ENCODE measurements around the gene ZDHHC5.

The ZDHHC5 gene

DNA sequence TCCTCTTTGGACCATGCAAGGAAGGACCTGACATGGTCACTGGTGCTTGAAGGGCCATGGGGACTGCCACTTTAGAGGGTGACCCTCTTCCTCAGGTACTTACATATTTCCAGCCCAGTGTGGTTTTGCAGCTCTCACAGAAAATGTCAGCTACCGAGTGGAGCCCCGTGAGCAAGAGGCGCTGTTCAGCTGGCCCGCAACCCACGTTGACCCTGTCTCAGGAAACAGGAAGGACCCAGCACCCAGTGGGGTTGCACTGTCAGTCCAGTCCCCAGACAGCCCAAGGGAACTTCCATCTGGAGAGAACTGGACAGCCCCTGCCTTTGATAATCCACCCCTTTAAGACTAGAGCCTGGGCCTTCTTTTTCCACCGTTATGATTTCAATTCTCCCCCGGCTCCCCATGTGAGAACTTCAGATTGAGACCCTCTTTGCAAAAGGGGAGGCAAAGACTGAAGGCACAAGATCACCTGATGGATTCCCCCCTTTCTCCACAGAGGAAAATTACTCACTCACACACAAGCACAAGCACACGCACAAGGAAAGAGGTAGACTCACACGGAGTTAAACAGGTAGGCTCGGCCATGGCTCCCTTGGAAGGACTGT is 21.6 kb upstream of the ZDHHC5 start:
- H3K27ac Mint-ChIP-seq = peak overlapping the region; percentile 13 to 69 (median 32)
- no peaks in the 10 kb centered on the region for H3K9me3 Mint-ChIP-seq
- peaks cover 14% of the 10 kb centered on the region for H3K36me3 Mint-ChIP-seq (ENCODE audit: low read depth)
- TF ChIP-seq, protein P1, sequence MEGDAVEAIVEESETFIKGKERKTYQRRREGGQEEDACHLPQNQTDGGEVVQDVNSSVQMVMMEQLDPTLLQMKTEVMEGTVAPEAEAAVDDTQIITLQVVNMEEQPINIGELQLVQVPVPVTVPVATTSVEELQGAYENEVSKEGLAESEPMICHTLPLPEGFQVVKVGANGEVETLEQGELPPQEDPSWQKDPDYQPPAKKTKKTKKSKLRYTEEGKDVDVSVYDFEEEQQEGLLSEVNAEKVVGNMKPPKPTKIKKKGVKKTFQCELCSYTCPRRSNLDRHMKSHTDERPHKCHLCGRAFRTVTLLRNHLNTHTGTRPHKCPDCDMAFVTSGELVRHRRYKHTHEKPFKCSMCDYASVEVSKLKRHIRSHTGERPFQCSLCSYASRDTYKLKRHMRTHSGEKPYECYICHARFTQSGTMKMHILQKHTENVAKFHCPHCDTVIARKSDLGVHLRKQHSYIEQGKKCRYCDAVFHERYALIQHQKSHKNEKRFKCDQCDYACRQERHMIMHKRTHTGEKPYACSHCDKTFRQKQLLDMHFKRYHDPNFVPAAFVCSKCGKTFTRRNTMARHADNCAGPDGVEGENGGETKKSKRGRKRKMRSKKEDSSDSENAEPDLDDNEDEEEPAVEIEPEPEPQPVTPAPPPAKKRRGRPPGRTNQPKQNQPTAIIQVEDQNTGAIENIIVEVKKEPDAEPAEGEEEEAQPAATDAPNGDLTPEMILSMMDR (IDR thresholded peaks at IDR 0.05; ENCODE audit: unreplicated experiment in 3 of 3) = no peak
- peaks cover 12% of the 10 kb centered on the region for H3K27me3 Mint-ChIP-seq (ENCODE audit: low read depth)
- H3K4me1 Mint-ChIP-seq = peaks cover 89% of the 10 kb centered on the region
- H3K4me3 Mint-ChIP-seq = peak overlapping the region; percentile 81 to 84 (median 82)

DNA sequence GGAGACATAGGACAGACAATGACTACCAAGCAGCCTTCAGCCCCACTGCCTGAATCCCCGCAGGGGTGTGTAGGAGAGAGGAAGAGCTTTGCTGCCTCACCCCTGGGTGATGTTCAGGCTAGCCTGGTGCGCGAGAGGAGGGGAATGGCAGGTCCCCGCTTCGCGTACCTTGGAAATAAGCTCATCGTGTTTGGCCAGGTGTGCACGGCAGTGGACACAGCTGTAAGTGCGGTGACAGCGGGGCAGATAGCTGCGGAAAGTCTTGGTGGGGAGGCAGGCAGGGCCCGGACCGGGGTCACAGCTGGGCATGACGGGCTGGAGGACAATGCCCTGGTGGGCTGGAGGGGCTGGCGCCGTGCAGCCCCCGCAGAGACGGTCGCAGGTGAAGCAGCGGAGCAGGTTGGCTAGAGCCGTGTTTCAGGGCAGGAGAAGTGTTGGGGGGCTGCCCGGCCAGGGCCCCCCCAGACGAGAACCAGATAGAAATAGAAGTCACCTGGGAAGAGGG is 21.1 kb upstream of the ZDHHC5 start:
- Mint-ChIP-seq H3K4me3 (peak overlapping the region; percentile 81 to 84 (median 82)), H3K36me3 (ENCODE audit: low read depth) (peaks cover 9% of the 10 kb centered on the region), H3K27me3 (ENCODE audit: low read depth) (peaks cover 12% of the 10 kb centered on the region), H3K27ac (peak overlapping the region; percentile 19 to 69 (median 27)), H3K4me1 (peaks cover 85% of the 10 kb centered on the region), H3K9me3 (no peaks in the 10 kb centered on the region)
- TF ChIP-seq, protein P1 (IDR thresholded peaks at IDR 0.05; ENCODE audit: unreplicated experiment in 3 of 3) = no peak

- H3K27me3 Mint-ChIP-seq (ENCODE audit: low read depth) = peaks cover 12% of the 10 kb centered on the region
- H3K4me1 Mint-ChIP-seq = peaks cover 85% of the 10 kb centered on the region
- TF ChIP-seq, protein P1 (IDR thresholded peaks at IDR 0.05; ENCODE audit: unreplicated experiment in 3 of 3) = no peak
- H3K4me3 Mint-ChIP-seq = peak overlapping the region; percentile 81 to 84 (median 82)
- no peaks in the 10 kb centered on the region for H3K9me3 Mint-ChIP-seq
- H3K27ac Mint-ChIP-seq = peak overlapping the region in 2 of 3 experiments; percentile 27 to 69
- H3K36me3 Mint-ChIP-seq (ENCODE audit: low read depth) = peaks cover 9% of the 10 kb centered on the region
Measured at GRCh38 chr11:57647372-57647771, 20.5 kb upstream of the ZDHHC5 start.

DNA sequence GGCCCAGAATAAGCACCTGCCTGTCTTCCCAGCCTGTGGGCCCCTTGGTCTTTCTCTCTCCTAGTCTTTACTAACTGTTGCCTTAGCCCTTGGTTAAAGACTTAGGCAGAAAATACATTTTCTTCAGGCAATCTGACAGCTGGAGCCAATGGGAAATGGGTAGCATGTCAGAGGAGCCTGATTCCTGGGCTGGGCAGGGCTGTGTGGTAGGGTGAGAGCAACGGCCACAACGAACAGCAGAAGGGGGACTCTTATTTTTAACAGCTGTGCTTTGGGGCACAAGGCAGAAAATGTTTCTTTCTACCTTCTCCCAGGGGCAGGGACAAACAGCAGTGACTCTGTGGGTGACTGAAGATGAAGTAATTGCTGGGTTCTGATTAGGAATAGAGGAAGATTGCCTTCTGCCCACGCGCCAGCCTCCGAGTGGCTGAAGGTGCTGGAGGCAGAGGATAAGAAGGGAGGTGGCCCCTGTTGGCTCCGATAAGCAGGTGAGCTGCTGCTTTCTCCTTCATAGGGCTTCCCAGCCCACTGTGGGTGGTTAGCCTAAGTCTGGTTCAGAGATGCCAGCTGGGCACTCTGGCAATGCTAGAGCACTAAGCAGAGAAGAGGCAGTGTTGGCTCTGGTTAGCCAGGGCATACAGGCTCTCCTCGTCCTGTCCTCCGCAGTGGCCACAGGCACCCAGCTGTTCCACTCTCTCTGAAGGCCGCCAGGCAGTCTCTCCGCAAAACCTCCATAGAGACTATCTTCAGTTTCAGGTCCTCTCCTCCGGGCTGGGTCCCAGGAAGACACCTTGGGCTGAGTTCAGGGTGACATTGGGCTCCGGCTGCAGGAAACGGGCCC is 19.7 kb upstream of the ZDHHC5 start:
- H3K36me3 Mint-ChIP-seq (ENCODE audit: low read depth) = peaks cover 8% of the 10 kb centered on the region
- H3K27ac Mint-ChIP-seq = peak overlapping the region; percentile 69 to 78 (median 72)
- peak overlapping the region; percentile 81 to 84 (median 82) for H3K4me3 Mint-ChIP-seq
- peaks cover 84% of the 10 kb centered on the region for H3K4me1 Mint-ChIP-seq
- no peaks in the 10 kb centered on the region for H3K9me3 Mint-ChIP-seq
- peaks cover 12% of the 10 kb centered on the region for H3K27me3 Mint-ChIP-seq (ENCODE audit: low read depth)
- TF ChIP-seq, protein P1 (IDR thresholded peaks at IDR 0.05; ENCODE audit: unreplicated experiment in 3 of 3) = no peak

GRCh38 chr11:57648801-57649735 is 18.8 kb upstream of the ZDHHC5 start:
- Mint-ChIP-seq H3K27me3 (ENCODE audit: low read depth) (peaks cover 12% of the 10 kb centered on the region), H3K36me3 (ENCODE audit: low read depth) (no peaks in the 10 kb centered on the region), H3K9me3 (no peaks in the 10 kb centered on the region), H3K4me3 (peak overlapping the region; percentile 81 to 84 (median 82)), H3K27ac (peak overlapping the region; percentile 65 to 72 (median 69)), H3K4me1 (peaks cover 77% of the 10 kb centered on the region)
- TF ChIP-seq, protein P1 (IDR thresholded peaks at IDR 0.05; ENCODE audit: unreplicated experiment in 3 of 3) = no peak
